CD14-positive monocyte (primary cell): ENCODE results near the gene ATG4B. TPM values are rescaled to one million over a fixed set of nuclear protein-coding genes. Genes with fewer than 3 reads are reported as not detected.

Source experiments
- DNase-seq, 3 donors: peaks; one replicate each; pipeline ENCODE4 v3.0.0-alpha.2; 2011 to 2022
- H2AFZ ChIP-seq: 2 replicates; pipeline ENCODE4 v1.6.0; 2012; ENCODE audit warnings: mild to moderate bottlenecking, low read depth, low read length, inconsistent platforms; ENCODE audit not compliant: insufficient read depth, poor library complexity, severe bottlenecking
- H3K27ac ChIP-seq, 2 donors: 1 replicate in 1 of 2; 2 replicates in 1 of 2; pipeline ENCODE4 v1.5.1; 2012 to 2013; ENCODE audit warnings: low read length in 2 of 2, control low read depth in 1 of 2, inconsistent platforms in 1 of 2, low read depth in 1 of 2, mild to moderate bottlenecking in 1 of 2
- H3K27me3 ChIP-seq, 2 donors: one replicate each; pipeline versions ENCODE4 v1.6.0 to v1.6.1; 2011 to 2013; ENCODE audit warnings: low read length in 2 of 2; ENCODE audit not compliant: control insufficient read depth in 2 of 2, insufficient read depth in 2 of 2
- H3K36me3 ChIP-seq, 2 donors: replicated peaks in 1 of 2; 1 replicate in 1 of 2; 2 replicates in 1 of 2; pipeline versions ENCODE4 v1.5.1 to v1.6.1; 2012 to 2013; ENCODE audit warnings: low read length in 2 of 2, control low read depth in 1 of 2, inconsistent platforms in 1 of 2, mild to moderate bottlenecking in 1 of 2; ENCODE audit not compliant: insufficient read depth in 2 of 2, control insufficient read depth in 1 of 2
- H3K4me1 ChIP-seq, 2 donors: 1 replicate in 1 of 2; 2 replicates in 1 of 2; pipeline versions ENCODE4 v1.5.1 to v1.6.1; 2012 to 2013; ENCODE audit warnings: low read length in 2 of 2, control low read depth in 1 of 2, inconsistent platforms in 1 of 2, mild to moderate bottlenecking in 1 of 2, moderate library complexity in 1 of 2; ENCODE audit not compliant: insufficient read depth in 2 of 2, control insufficient read depth in 1 of 2
- H3K4me2 ChIP-seq: replicated peaks from 2 replicates; pipeline ENCODE3; 2012; ENCODE audit warnings: low read length, moderate library complexity, mild to moderate bottlenecking; ENCODE audit not compliant: poor library complexity, severe bottlenecking; ENCODE audit errors: extremely low read depth
- H3K4me3 ChIP-seq, 3 experiments: fragments of 200-600 bp in 1 of 3; sonication (generic) in 1 of 3; replicated peaks in 1 of 3; 1 replicate in 2 of 3; 2 replicates in 1 of 3; pipeline ENCODE4 v1.5.1; 2011 to 2013; ENCODE audit warnings: low read length in 3 of 3, mild to moderate bottlenecking in 3 of 3, control low read depth in 2 of 3, low read depth in 2 of 3, inconsistent platforms in 1 of 3, moderate library complexity in 1 of 3
- H3K79me2 ChIP-seq: 2 replicates; pipeline ENCODE4 v1.6.0; 2012; ENCODE audit warnings: mild to moderate bottlenecking, control low read depth, inconsistent platforms, low read length, moderate library complexity; ENCODE audit not compliant: insufficient read depth
- H3K9ac ChIP-seq: 2 replicates; pipeline ENCODE4 v1.6.0; 2017; ENCODE audit warnings: low read length, mild to moderate bottlenecking; ENCODE audit not compliant: insufficient read depth, poor library complexity, severe bottlenecking
- H3K9me3 ChIP-seq, 2 donors: replicated peaks in 1 of 2; 1 replicate in 1 of 2; 2 replicates in 1 of 2; pipeline versions ENCODE4 v1.5.1 to v1.6.1; 2012 to 2013; ENCODE audit warnings: low read length in 2 of 2, control low read depth in 1 of 2; ENCODE audit not compliant: control insufficient read depth in 1 of 2, insufficient read depth in 1 of 2
- H4K20me1 ChIP-seq: 2 replicates; pipeline ENCODE4 v1.6.0; 2012; ENCODE audit warnings: mild to moderate bottlenecking, low read length, control low read depth, moderate library complexity; ENCODE audit not compliant: insufficient read depth
- H3K27ac Mint-ChIP-seq, 7 donors: one replicate each; pipeline ENCODE4 v1.8.0; 2020; ENCODE audit warnings: mild to moderate bottlenecking in 7 of 7, mixed read lengths in 7 of 7, moderate library complexity in 6 of 7, inconsistent platforms in 2 of 7
- H3K27me3 Mint-ChIP-seq, 3 donors: one replicate each; pipeline ENCODE4 v1.8.0; 2021 to 2022; ENCODE audit warnings: low read depth in 3 of 3, mild to moderate bottlenecking in 3 of 3, mixed read lengths in 3 of 3, moderate library complexity in 3 of 3, inconsistent platforms in 1 of 3
- H3K36me3 Mint-ChIP-seq, 2 donors: one replicate each; pipeline ENCODE4 v1.8.0; 2020; ENCODE audit warnings: mixed read lengths in 2 of 2, inconsistent platforms in 1 of 2, mild to moderate bottlenecking in 1 of 2
- H3K4me1 Mint-ChIP-seq: one replicate; pipeline ENCODE4 v1.8.0; 2020; ENCODE audit warnings: mild to moderate bottlenecking, mixed read lengths
- H3K4me3 Mint-ChIP-seq, 2 donors: one replicate each; pipeline ENCODE4 v1.8.0; 2020; ENCODE audit warnings: mild to moderate bottlenecking in 2 of 2, mixed read lengths in 2 of 2, moderate library complexity in 1 of 2
- H3K9me3 Mint-ChIP-seq, 7 donors: one replicate each; pipeline ENCODE4 v1.8.0; 2020 to 2022; ENCODE audit warnings: mixed read lengths in 7 of 7, mild to moderate bottlenecking in 6 of 7, moderate library complexity in 6 of 7, inconsistent platforms in 2 of 7
- CTCF ChIP-seq: fragments of 200-600 bp; IDR thresholded peaks from one replicate; pipeline ENCODE4 v1.8.0; 2022; ENCODE audit warnings: antibody characterized with exemption, mild to moderate bottlenecking
- WGBS: methylation state at CpG from one replicate; pipeline ENCODE4 v1.1.5; 2013; ENCODE audit warnings: missing lambda C conversion rate; ENCODE audit not compliant: insufficient coverage; 5-methylcytosine and 5-hydroxymethylcytosine counted together
- intact Hi-C, 2 donors: fragments of 100-400 bp; cut with micrococcal nuclease; formaldehyde crosslinking; loops; one replicate each; pipeline versions ENCODE4 v1.15.0 to v1.15.1; 2023
- polyA plus RNA-seq, 3 donors: library from polyadenylated mRNA; depleted of rRNA in 1 of 3; unstranded in 2 of 3; stranded (reverse) in 1 of 3; fragments of 300-500 nt in 2 of 3; fragments of >200 nt in 1 of 3; fragmentation: Illumina TruSeq in 2 of 3; gene quantifications; 1 replicate in 2 of 3; 2 replicates in 1 of 3; pipeline ENCODE4 v1.2.3, GENCODE V29; 2012 to 2021

Gene ATG4B
- polyA plus RNA-seq, 3 donors, result 54.5 to 202 (median 58.9) TPM

- Mint-ChIP-seq H3K4me3 (no peak overlapping the region), H3K27ac (peak overlapping the region in 2 of 7 donors; percentile 44 to 81), H3K36me3 (peaks cover 58 to 86% of the 10 kb centered on the region in 2 donors), H3K27me3 (peaks cover 0 to 2% (median 0%) of the 10 kb centered on the region in 3 donors), H3K4me1 (no peaks in the 10 kb centered on the region), H3K9me3 (no peaks in the 10 kb centered on the region)
- 90% methylated on average over 17 of the region's 17 CpGs for WGBS
- H3K27me3 ChIP-seq, result no peaks in the 10 kb centered on the region
- H3K4me1 ChIP-seq, result no peaks in the 10 kb centered on the region
- peaks cover 54 to 90% of the 10 kb centered on the region in 2 donors for H3K36me3 ChIP-seq
- no peak for TF ChIP-seq CTCF
- no peak overlapping the region for H3K27ac ChIP-seq
- DNase-seq, result no peak
- H3K9me3 ChIP-seq, result no peaks in the 10 kb centered on the region
- H4K20me1 ChIP-seq, result no peaks in the 10 kb centered on the region
- intact Hi-C loops, result no loop called here
- no peaks in the 10 kb centered on the region for H3K79me2 ChIP-seq
- H3K4me3 ChIP-seq, result no peak overlapping the region
- H3K9ac ChIP-seq, result no peak overlapping the region
- H2AFZ ChIP-seq, result no peak overlapping the region
- H3K4me2 ChIP-seq, result no peak overlapping the region
These were observed 39.2 kb downstream of the ATG4B start for GRCh38 chr2:241676665-241677064.

DNA sequence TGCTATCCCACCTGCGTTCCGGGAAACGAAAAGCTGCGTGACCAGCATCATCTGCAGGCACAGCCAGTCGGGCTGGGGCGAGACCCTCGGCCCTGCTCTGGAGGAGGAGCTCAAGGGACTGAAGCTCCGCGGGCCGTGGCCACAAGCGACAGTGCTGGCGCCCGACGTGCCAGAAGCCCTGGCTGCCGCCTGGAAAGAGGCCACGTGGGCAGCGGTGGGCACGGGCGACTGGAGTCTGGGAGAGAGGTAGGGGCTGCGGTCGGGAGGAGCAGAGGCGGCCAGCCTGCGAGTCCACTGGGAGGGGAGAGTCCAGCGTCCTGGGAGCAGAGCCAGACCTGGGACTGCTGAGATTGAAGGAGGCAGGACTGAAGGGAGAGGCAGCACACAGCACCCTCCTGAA lies 39.9 kb downstream of the ATG4B start:
- no peaks in the 10 kb centered on the region for H3K4me1 Mint-ChIP-seq
- H3K27me3 ChIP-seq, result no peaks in the 10 kb centered on the region
- DNase-seq, result no peak
- H3K27me3 Mint-ChIP-seq, result peaks cover 0 to 2% (median 0%) of the 10 kb centered on the region in 3 donors
- H3K4me1 ChIP-seq, result no peaks in the 10 kb centered on the region
- no peak overlapping the region for H3K27ac ChIP-seq
- H3K4me3 ChIP-seq, result no peak overlapping the region
- H3K79me2 ChIP-seq, result no peaks in the 10 kb centered on the region
- no peak overlapping the region for H3K9ac ChIP-seq
- WGBS, result 93% methylated on average over 15 of the region's 24 CpGs
- no peaks in the 10 kb centered on the region for H3K9me3 Mint-ChIP-seq
- H3K36me3 ChIP-seq, result peaks cover 49 to 90% of the 10 kb centered on the region in 2 donors
- no peak overlapping the region for H3K4me3 Mint-ChIP-seq
- intact Hi-C loops, result no loop called here
- H2AFZ ChIP-seq, result no peak overlapping the region
- peak overlapping the region in 1 of 7 donors; percentile 21 for H3K27ac Mint-ChIP-seq
- H3K4me2 ChIP-seq, result no peak overlapping the region
- TF ChIP-seq CTCF, result no peak
- peaks cover 56 to 84% of the 10 kb centered on the region in 2 donors for H3K36me3 Mint-ChIP-seq
- H3K9me3 ChIP-seq, result no peaks in the 10 kb centered on the region
- H4K20me1 ChIP-seq, result no peaks in the 10 kb centered on the region
